Neural progenitor cell (in vitro differentiated cells): Measurements from ENCODE around the gene ADRB1.

Experiments
- EZH2 ChIP-seq: fragments of 200-600 bp; sonication (generic); IDR thresholded peaks from 2 replicates; pipeline ENCODE4 v1.6.1; 2017; ENCODE audit warnings: antibody characterized with exemption, mild to moderate bottlenecking, moderate library complexity
- EZH2phosphoT487 ChIP-seq: fragments of 200-600 bp; sonication (generic); IDR thresholded peaks from 2 replicates; pipeline ENCODE4 v1.6.1; 2017; ENCODE audit warnings: antibody characterized with exemption
- TF ChIP-seq, protein P1 (sequence below): fragments of 200-600 bp; sonication (generic); IDR thresholded peaks from 2 replicates; pipeline ENCODE4 v1.5.1; 2017; ENCODE audit warnings: antibody characterized with exemption, mild to moderate bottlenecking

GRCh38 chr10:114075093-114075492, 31.4 kb downstream of the ADRB1 start:
- no peak for TF ChIP-seq EZH2
- TF ChIP-seq, protein P1, sequence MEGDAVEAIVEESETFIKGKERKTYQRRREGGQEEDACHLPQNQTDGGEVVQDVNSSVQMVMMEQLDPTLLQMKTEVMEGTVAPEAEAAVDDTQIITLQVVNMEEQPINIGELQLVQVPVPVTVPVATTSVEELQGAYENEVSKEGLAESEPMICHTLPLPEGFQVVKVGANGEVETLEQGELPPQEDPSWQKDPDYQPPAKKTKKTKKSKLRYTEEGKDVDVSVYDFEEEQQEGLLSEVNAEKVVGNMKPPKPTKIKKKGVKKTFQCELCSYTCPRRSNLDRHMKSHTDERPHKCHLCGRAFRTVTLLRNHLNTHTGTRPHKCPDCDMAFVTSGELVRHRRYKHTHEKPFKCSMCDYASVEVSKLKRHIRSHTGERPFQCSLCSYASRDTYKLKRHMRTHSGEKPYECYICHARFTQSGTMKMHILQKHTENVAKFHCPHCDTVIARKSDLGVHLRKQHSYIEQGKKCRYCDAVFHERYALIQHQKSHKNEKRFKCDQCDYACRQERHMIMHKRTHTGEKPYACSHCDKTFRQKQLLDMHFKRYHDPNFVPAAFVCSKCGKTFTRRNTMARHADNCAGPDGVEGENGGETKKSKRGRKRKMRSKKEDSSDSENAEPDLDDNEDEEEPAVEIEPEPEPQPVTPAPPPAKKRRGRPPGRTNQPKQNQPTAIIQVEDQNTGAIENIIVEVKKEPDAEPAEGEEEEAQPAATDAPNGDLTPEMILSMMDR = no peak
- no peak for TF ChIP-seq EZH2phosphoT487
